Thyroid gland (tissue), 4 donors: ENCODE results near the gene CPNE2. TPM values are rescaled to one million over a fixed set of nuclear protein-coding genes. Genes with fewer than 3 reads are reported as not detected.
A peak's percentile ranks its signal among the peaks of the same experiment; 100 is the strongest.

Experiments
- DNase-seq, 2 donors: peaks; one replicate each; pipeline ENCODE4 v3.0.0-alpha.2; 2019
- H3K27ac ChIP-seq, 3 donors: fragments of 200-600 bp; sonication (generic); 1 replicate in 2 of 3; 2 replicates in 1 of 3; pipeline ENCODE4 v1.5.1; 2016 to 2019; ENCODE audit warnings: mild to moderate bottlenecking in 1 of 3, moderate library complexity in 1 of 3
- H3K27me3 ChIP-seq: fragments of 200-600 bp; sonication (generic); one replicate; pipeline ENCODE4 v1.5.1; 2019
- H3K36me3 ChIP-seq, 2 donors: fragments of 200-600 bp; sonication (generic); one replicate each; pipeline ENCODE4 v1.5.1; 2016 to 2019
- H3K4me1 ChIP-seq, 2 donors: fragments of 200-600 bp; sonication (generic); one replicate each; pipeline ENCODE4 v1.5.1; 2017 to 2019
- H3K4me3 ChIP-seq, 3 donors: fragments of 200-600 bp; sonication (generic); replicated peaks in 1 of 3; 1 replicate in 2 of 3; 2 replicates in 1 of 3; pipeline ENCODE4 v1.5.1; 2016; ENCODE audit warnings: mild to moderate bottlenecking in 1 of 3
- H3K9me3 ChIP-seq: fragments of 200-600 bp; sonication (generic); one replicate; pipeline ENCODE4 v1.5.1; 2017
- POLR2A ChIP-seq, 2 donors: fragments of 450-650 bp; IDR thresholded peaks; one replicate each; pipeline ENCODE4 v1.6.1; 2017; ENCODE audit warnings: antibody characterized with exemption in 2 of 2, mild to moderate bottlenecking in 2 of 2, moderate library complexity in 1 of 2
- WGBS, 2 donors: methylation state at CpG; one replicate each; pipeline ENCODE4 v1.1.5; 2017; 5-methylcytosine and 5-hydroxymethylcytosine counted together
- intact Hi-C: fragments of 100-400 bp; cut with DNase I; formaldehyde crosslinking; loops from one replicate; pipeline ENCODE4 v1.15.1; 2023
- total RNA-seq, 4 donors: library from RNA; depleted of rRNA; stranded (reverse); fragments of >200 nt; gene quantifications; one replicate each; pipeline ENCODE4 v1.2.3, GENCODE V29; 2016
- TF ChIP-seq, protein P1 (sequence below), 6 experiments: fragments of 200-600 bp in 3 of 6; fragments of 450-650 bp in 3 of 6; sonication (generic) in 3 of 6; IDR thresholded peaks; one replicate each; pipeline ENCODE4 v1.5.1; 2016 to 2019; ENCODE audit warnings: antibody characterized with exemption in 6 of 6, mild to moderate bottlenecking in 2 of 6, inconsistent platforms in 1 of 6, moderate library complexity in 1 of 6

CPNE2 gene
- total RNA-seq, 4 donors from 2014 or later: 26.6 to 33.3 (median 29.2) TPM

DNA sequence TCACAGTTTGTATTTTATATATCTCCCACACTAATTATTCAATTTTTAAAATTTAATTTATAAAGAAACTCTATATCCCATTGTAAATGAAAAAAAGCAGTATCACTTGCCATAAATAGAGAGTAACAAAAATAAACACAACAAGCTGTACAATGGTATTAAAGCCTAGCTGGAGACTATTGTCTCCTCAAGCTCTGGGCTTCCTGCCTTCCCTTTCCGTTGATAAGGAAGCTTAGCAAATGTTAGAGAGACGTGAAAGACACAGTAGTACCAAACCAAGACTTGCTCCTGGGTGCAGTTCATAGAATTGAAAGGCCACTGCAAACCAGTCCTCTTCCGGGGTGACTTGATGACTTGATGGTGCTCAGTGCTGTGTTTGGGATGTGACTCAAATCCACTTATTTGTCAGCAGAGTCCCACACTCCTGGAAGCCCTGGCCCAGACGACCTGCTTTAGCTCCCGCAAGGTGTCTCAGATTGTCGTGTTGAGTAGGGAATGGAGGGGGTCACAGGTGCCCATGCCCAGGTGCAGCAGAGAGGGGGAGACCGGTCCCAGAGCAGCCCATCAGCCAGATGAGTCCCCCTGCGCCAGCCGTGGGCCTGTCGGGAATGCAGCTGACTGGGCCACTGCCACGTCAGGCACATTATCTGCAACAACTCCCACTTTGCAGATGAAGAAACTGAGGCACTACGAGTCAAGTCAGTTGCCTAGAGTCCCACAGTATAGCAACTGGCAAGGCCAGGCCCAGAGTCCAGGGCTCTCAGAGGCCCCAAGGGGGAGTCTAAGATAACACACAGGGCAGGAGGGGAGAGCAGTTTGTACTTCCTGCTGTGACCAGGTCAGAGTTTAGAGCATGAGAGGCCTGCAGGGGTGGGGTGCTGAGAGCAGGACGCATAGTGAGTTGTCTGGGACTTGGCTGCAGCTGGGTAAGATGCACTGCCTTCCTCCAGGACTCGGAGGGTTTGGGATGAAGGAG is 53.0 kb downstream of the CPNE2 start:
- intact Hi-C loops: no loop called here
- H3K27me3 ChIP-seq: no peaks in the 10 kb centered on the region
- no peak overlapping the region for H3K27ac ChIP-seq
- H3K4me3 ChIP-seq: no peak overlapping the region
- TF ChIP-seq, protein P1, sequence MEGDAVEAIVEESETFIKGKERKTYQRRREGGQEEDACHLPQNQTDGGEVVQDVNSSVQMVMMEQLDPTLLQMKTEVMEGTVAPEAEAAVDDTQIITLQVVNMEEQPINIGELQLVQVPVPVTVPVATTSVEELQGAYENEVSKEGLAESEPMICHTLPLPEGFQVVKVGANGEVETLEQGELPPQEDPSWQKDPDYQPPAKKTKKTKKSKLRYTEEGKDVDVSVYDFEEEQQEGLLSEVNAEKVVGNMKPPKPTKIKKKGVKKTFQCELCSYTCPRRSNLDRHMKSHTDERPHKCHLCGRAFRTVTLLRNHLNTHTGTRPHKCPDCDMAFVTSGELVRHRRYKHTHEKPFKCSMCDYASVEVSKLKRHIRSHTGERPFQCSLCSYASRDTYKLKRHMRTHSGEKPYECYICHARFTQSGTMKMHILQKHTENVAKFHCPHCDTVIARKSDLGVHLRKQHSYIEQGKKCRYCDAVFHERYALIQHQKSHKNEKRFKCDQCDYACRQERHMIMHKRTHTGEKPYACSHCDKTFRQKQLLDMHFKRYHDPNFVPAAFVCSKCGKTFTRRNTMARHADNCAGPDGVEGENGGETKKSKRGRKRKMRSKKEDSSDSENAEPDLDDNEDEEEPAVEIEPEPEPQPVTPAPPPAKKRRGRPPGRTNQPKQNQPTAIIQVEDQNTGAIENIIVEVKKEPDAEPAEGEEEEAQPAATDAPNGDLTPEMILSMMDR (IDR thresholded peaks at IDR 0.05): no peak
- TF ChIP-seq POLR2A (IDR thresholded peaks at IDR 0.05): no peak
- no peaks in the 10 kb centered on the region for H3K36me3 ChIP-seq
- no peaks in the 10 kb centered on the region for H3K9me3 ChIP-seq
- WGBS, 2 donors: 83 to 85% methylated on average over 12 to 14 of the region's 14 CpGs
- no peak for DNase-seq
- H3K4me1 ChIP-seq: peaks cover 20 to 61% of the 10 kb centered on the region in 2 donors

DNA sequence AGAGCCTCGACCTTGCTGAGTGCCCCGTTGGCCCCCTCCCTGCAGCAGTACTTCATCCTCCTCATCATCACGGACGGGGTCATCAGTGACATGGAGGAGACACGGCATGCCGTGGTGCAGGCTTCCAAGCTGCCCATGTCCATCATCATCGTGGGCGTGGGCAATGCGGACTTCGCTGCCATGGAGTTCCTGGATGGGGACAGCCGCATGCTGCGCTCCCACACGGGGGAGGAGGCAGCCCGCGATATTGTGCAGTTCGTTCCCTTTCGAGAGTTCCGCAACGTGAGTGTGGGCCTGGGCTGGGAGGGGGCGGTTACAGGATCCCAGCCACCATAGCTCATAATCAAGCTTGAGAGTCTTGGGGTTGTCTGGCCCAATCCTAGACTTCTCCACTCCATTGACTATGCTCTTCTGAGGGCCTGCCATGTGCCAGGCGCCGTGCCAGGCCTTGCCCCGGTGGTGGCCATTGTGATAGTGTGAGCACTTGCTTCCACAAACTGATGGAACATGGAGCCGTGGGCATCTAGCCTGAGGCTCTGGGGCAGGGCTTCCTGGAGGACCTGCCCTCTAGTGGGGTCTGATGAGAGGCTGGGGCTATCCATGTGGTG is 53.8 kb downstream of the CPNE2 start:
- Histone ChIP-seq H3K9me3 (no peaks in the 10 kb centered on the region), H3K36me3 (no peaks in the 10 kb centered on the region), H3K4me1 (peaks cover 29 to 67% of the 10 kb centered on the region in 2 donors), H3K27me3 (no peaks in the 10 kb centered on the region), H3K27ac (no peak overlapping the region), H3K4me3 (no peak overlapping the region)
- DNase-seq: no peak
- TF ChIP-seq POLR2A (IDR thresholded peaks at IDR 0.05): no peak
- TF ChIP-seq, protein P1 (IDR thresholded peaks at IDR 0.05): no peak
- 81 to 85% methylated on average over 12 to 23 of the region's 24 CpGs for WGBS, 2 donors
- intact Hi-C loops: no loop called here

DNA sequence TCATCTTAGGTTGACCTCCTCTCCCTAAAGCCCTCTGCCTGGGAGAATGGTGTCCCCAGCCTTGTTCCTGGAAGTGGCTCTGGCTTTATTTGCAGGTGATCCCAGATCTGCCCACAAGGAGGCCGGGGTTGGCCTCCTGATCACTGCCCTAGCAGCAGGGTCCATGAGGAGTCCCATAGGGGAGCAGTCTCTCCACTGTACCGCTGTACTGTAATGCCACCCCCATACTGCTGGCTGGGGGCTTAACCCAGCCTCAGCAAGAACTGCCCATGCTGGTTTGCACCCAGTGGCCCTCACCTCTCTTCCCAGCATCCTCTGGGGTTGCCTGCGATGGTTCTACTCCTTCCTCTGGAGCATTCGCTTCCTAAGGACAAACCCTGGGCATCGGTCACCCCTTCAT is 54.4 kb downstream of the CPNE2 start:
- no peaks in the 10 kb centered on the region for H3K36me3 ChIP-seq
- peaks cover 34 to 72% of the 10 kb centered on the region in 2 donors for H3K4me1 ChIP-seq
- H3K9me3 ChIP-seq: no peaks in the 10 kb centered on the region
- intact Hi-C loops: no loop called here
- no peak overlapping the region for H3K4me3 ChIP-seq
- TF ChIP-seq, protein P1 (IDR thresholded peaks at IDR 0.05): no peak
- TF ChIP-seq POLR2A (IDR thresholded peaks at IDR 0.05): no peak
- 96% methylated on average over 4 to 5 of the region's 5 CpGs for WGBS, 2 donors
- no peak for DNase-seq
- no peaks in the 10 kb centered on the region for H3K27me3 ChIP-seq
- H3K27ac ChIP-seq: no peak overlapping the region

DNA sequence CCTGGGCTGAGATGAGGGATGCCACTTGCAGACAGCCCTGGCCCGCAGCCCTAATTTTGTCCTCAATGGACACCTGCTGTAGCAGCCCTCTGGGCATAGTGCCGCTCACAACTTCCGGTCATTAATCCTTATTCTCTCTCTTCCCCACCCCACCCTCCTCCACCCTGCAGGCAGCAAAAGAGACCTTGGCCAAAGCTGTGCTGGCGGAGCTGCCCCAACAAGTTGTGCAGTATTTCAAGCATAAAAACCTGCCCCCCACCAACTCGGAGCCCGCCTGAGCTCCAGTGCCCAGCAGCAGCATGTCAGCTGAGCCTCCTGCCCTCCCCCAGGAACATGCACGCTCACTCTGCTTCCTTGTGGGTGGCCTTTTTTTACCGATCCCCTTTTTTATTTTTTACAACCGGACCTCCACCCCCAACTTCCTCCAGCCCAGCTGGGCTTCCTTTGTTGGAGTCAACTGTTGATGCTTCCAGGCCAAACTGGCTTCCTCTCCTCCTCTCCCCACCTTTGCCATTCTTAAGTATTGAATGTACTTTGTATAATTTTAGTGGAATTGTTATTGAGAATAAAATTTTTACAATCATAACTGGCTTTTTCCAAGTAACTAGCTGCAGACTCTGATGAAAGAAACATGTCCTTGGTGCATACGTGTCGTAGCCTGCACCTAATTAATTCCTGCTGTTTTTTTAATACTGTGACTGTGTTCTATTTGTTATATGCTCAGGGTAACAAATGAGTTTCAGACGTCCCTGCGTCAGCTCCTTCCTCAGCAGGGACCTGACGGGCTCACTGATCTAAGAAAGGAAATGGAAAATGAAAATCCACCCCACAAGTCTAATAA is 55.2 kb downstream of the CPNE2 start:
- H3K9me3 ChIP-seq: no peaks in the 10 kb centered on the region
- TF ChIP-seq, protein P1 (IDR thresholded peaks at IDR 0.05): no peak
- no peak for TF ChIP-seq POLR2A (IDR thresholded peaks at IDR 0.05)
- 30 to 44% methylated on average over 14 of the region's 14 CpGs for WGBS, 2 donors
- intact Hi-C loops: no loop called here
- H3K27ac ChIP-seq: peak overlapping the region; percentile 10 to 49 (median 17)
- H3K4me3 ChIP-seq: no peak overlapping the region
- no peaks in the 10 kb centered on the region for H3K36me3 ChIP-seq
- no peaks in the 10 kb centered on the region for H3K27me3 ChIP-seq
- H3K4me1 ChIP-seq: peaks cover 36 to 77% of the 10 kb centered on the region in 2 donors
- DNase-seq: peak; percentile 70 to 81
